NCI-H2107 treated with DMSO at 0.1 percent for 48 hours (cell line): ENCODE results near the gene CORO6.
"Not testable (repeated sequence)": the region's sequence is repeated elsewhere in the genome, so short reads cannot be mapped to it uniquely, and the experiment has no call there.

Experiments
- DNase-seq: peaks from one replicate; lab custom pipeline; 2025; ENCODE audit not compliant: unreplicated experiment; lab: John Stamatoyannopoulos, UW

CORO6 gene

GRCh38 chr17:29622337-29623282, at the start of gene CORO6:
CORO6 (minus strand) TSS chr17:29622912; CDS start chr17:29621421, 1,491 bp downstream.
- no peak for DNase-seq

GRCh38 chr17:29671661-29672060, 48.9 kb upstream of the CORO6 start:
- no peak for DNase-seq

GRCh38 chr17:29669266-29669665, 46.6 kb upstream of the CORO6 start:
- no peak for DNase-seq

- DNase-seq, result no peak
These were observed 45.3 kb upstream of the CORO6 start for GRCh38 chr17:29667969-29668368.

GRCh38 chr17:29665481-29665810, 42.7 kb upstream of the CORO6 start:
- no peak for DNase-seq

- DNase-seq, result no peak
These were observed 42.2 kb upstream of the CORO6 start for GRCh38 chr17:29664743-29665480.

- DNase-seq, result no peak
These were observed 40.4 kb upstream of the CORO6 start for GRCh38 chr17:29663155-29663554.

GRCh38 chr17:29661213-29661612, 38.5 kb upstream of the CORO6 start:
- DNase-seq, result no peak

GRCh38 chr17:29659155-29659554, 36.4 kb upstream of the CORO6 start:
- no peak for DNase-seq

GRCh38 chr17:29655323-29655722, 32.6 kb upstream of the CORO6 start:
- no peak for DNase-seq

GRCh38 chr17:29653995-29654714, 31.4 kb upstream of the CORO6 start:
- no peak for DNase-seq

GRCh38 chr17:29652976-29653375, 30.3 kb upstream of the CORO6 start:
- no peak for DNase-seq

- DNase-seq, result not testable (repeated sequence)
These were observed 29.2 kb upstream of the CORO6 start for GRCh38 chr17:29651913-29652312.

- no peak for DNase-seq
These were observed 27.7 kb upstream of the CORO6 start for GRCh38 chr17:29650396-29650795.

- DNase-seq, result no peak
These were observed 26.6 kb upstream of the CORO6 start for GRCh38 chr17:29649359-29649758.

- no peak for DNase-seq
These were observed 25.3 kb upstream of the CORO6 start for GRCh38 chr17:29648005-29648404.

- DNase-seq, result no peak
These were observed 22.9 kb upstream of the CORO6 start for GRCh38 chr17:29645515-29646051.

- DNase-seq, result no peak
These were observed 21.1 kb upstream of the CORO6 start for GRCh38 chr17:29643817-29644160.

GRCh38 chr17:29642171-29642611, 19.5 kb upstream of the CORO6 start:
- peak; percentile 63 for DNase-seq

GRCh38 chr17:29640981-29641642, 18.4 kb upstream of the CORO6 start:
- DNase-seq, result no peak

GRCh38 chr17:29640413-29640812, 17.7 kb upstream of the CORO6 start:
- DNase-seq, result no peak
